GM12873 (cell line): Measurements from ENCODE around the gene FMO2.

ENCODE experiments used
- TF ChIP-seq, protein P1 (sequence below): IDR thresholded peaks from 2 replicates; pipeline ENCODE4 v1.5.1; 2012; ENCODE audit warnings: low read depth, mild to moderate bottlenecking, moderate library complexity, low read length, control low read depth; ENCODE audit not compliant: insufficient read depth; ENCODE audit errors: missing control alignments

The FMO2 gene

DNA sequence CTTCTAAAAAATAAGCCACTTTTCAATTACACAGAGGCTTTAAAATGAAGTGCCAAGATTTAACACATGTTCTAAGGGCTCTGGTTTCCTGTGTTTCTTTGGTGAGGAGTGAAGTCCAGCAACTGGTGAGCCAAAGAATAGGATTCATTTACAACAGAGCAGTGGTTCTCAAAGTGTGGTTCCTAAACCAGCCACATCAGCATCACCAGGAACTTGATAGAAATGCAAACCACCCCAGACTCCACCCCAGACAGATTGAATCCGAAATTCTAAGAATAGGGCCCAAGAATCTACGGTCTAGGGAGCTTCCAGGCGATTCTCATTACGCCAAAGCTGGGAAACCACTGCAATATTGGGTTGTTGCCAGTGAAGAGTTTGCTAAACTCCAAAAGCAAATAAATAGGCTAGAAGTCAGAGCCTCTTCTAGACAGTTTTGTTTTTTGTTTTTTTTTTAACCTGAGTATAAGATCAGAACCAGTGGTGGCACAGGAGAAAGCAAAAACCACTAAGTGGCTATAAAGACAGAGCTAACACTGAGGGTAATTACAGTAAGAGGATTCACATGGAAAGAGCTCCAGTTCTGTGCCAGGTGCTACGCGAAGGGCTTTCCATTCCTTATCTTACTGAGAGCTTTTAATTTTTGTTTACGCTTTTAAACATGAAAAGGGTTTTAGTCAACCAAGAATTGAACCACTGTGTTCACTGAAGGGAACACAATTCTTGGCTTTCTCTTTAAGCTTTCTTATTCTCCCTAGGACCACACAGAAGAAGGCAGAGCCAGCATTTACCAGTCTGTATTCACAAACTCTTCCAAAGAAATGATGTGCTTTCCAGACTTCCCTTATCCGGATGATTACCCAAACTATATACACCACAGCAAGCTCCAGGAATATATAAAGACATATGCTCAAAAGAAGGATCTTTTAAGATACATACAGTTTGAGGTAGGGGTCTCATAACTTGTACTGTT is 42.4 kb upstream of the FMO2 start:
- TF ChIP-seq, protein P1, sequence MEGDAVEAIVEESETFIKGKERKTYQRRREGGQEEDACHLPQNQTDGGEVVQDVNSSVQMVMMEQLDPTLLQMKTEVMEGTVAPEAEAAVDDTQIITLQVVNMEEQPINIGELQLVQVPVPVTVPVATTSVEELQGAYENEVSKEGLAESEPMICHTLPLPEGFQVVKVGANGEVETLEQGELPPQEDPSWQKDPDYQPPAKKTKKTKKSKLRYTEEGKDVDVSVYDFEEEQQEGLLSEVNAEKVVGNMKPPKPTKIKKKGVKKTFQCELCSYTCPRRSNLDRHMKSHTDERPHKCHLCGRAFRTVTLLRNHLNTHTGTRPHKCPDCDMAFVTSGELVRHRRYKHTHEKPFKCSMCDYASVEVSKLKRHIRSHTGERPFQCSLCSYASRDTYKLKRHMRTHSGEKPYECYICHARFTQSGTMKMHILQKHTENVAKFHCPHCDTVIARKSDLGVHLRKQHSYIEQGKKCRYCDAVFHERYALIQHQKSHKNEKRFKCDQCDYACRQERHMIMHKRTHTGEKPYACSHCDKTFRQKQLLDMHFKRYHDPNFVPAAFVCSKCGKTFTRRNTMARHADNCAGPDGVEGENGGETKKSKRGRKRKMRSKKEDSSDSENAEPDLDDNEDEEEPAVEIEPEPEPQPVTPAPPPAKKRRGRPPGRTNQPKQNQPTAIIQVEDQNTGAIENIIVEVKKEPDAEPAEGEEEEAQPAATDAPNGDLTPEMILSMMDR, result no peak

DNA sequence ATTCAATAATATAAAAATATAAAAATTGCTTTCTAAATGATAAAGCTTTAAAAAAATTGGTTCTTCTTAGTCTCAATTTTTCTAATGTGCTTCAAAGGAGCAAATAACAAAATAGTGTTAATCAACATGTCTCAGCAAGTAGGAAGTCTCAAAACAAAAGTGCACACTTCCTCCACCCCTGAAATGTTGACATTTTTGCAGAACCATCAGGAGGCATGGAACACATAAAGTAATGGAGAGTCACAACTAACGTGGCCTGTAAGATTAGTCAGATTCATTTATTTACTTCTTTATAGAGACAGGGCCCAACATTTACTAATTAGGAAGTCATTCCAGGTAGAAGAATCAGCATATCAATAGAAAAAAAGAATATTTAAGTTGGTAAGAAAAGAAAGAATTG is 34.9 kb upstream of the FMO2 start:
- TF ChIP-seq, protein P1, result no peak

DNA sequence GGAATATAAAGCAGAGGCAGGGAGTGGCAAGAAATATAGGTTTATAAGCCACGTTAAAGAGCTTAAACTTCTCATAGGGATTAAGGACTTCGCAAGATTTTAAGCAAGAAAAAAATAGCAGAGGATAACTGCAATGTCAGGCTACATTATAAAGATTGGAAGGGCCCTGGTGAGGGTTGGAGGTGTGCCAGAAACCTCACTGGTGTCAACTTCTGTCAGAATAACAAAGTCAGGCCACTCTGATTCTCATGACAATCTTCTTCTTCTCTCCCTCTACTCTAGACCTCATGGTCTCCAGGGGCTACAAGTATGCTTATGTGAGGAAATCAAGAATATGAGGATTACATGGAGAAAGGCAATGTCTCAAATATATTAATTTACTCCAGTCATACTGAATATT is 32.6 kb upstream of the FMO2 start:
- TF ChIP-seq, protein P1, result no peak

DNA sequence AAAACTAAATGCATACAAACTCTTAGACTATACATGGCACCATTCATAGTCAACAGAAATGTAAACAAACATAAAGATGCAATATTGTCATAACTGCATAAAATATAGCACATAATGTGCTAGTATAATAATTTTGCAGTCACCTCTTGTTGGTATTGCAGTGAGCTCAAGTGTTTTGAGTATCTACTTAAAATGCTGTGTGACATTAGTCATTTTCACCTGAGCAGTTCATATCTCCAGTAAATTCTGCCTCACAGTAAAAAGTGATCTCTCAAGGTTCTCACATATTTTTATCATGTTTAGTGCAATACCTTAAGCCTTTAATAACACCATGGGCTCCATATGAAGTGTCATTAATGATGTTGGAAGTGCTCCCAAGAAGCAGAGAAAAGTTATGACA is 29.6 kb upstream of the FMO2 start:
- TF ChIP-seq, protein P1, result no peak

DNA sequence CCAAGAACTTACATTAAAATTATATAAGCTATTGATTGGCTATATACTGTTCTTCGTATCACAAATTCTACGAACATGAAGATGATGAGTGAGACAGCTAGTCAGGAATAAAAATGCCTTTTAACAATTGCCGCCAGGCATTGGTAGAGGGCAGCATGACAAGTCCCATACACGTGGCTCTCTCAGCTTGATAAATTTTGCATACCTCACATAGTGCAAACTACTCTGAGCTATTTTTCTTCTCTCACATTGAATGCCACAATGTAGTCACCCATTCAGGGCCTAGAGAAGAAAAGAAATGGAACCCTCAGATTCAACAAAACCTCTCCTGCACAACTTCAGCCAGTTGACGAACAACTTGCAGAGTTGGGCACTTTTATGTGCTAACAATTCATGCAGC is 27.0 kb upstream of the FMO2 start:
- TF ChIP-seq, protein P1, result no peak

DNA sequence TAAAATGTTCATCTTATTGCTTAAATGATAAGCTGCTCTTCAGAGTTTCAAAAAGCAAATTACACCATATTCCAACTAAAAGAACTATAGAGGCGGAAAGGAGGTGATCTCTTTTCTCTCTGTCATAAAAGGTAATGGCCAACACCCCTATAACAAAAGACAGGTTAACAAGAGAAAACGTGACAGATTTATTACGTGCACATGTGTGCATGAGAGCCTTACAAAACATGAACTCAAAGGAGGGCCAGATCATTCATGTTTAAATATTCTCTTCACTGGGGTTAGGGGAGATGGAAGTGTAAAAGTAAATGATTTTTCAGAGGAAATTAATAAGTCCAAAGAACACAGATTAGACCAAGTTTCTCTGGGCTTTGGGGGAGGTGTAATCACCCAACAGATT is 26.5 kb upstream of the FMO2 start:
- TF ChIP-seq, protein P1, result no peak

DNA sequence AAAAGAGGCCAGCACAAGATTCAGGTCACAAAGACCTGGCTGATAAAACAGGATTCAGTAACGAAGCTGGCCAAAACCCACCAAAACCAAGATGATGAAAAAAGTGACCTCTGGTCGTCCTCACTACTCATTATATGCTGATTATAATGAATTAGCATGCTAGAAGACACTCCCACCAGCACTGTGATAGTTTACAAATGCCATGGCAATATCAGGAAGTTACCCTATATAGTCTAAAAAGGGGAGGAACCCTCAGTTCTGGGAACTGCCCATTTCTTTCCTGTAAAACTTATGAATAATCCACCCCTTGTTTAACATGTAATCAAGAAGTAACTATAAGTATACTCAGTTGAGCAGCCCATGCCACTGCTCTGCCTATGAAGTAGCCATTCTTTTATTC is 26.0 kb upstream of the FMO2 start:
- TF ChIP-seq, protein P1, result no peak
